Hematopoietic multipotent progenitor cell treated with erythropoietin and hydrocortisone succinate and interleukin-3 and kit ligand, for 8 days (in vitro differentiated cells): ENCODE measurements around the gene PCDH9.

Experiments
- DNase-seq: peaks from one replicate; pipeline ENCODE4 v3.0.0-alpha.2; 2015

PCDH9 gene

DNA sequence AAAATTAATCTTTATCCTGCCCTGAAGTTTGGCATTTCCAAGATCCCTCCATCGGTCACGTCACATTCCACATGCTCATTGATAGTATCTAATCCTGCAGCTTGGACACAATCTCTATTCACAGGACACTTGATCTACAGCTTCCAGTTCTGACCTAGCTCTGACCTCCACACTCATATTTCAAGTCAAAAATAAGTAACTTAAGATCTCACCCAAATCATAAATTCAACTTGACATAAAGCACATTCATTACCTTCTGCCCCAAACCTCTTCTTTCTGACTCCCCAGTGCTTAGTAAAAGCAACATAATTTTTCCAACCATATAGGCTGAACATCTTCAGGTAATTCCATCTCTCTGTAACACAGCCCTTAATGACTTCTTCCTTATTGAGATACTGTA is 880.2 kb downstream of the PCDH9 start:
- DNase-seq, result no peak

DNA sequence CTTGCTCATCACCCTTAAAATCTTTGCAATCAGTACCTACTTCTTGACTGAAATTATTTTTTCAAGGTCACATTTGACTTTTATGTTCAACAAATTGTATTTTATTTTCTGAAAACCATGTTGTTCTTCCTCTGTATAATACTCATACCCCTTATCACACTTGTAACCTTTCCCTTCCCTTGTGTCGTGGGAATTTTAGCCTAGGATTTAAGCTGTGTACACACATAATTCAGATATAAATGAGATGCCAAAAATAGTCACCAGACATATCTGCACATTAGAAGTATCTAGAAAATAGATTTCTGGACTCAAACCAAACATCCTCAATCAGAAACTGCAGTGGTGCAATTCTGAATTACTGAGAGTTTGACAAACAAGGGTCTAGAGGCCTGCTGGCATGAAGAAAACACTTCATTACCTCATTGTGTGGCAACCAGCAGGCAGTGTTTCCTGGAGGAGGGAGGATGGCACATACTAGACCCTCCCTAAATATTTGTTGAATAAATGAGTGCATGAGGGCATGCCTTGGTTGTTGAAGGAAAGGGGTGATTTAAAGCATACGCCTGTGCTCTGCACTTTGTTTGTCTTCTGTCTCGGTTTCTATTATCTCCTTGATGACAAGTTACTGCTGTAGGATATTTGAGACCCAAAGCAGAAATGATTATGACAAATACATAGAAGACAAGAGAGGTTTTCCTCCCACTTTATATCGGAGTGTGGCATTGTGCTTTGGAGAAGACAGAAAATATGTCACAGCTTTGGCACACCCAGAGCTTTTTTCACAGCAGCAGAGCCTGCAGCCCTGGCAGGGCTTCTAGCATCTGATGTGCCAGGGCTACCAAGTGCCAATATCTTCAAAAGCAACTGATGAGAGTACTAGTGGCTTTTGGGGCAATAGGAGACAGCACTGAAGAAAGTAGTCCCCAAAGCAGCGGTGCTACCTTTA is 881.1 kb downstream of the PCDH9 start:
- DNase-seq, result no peak

DNA sequence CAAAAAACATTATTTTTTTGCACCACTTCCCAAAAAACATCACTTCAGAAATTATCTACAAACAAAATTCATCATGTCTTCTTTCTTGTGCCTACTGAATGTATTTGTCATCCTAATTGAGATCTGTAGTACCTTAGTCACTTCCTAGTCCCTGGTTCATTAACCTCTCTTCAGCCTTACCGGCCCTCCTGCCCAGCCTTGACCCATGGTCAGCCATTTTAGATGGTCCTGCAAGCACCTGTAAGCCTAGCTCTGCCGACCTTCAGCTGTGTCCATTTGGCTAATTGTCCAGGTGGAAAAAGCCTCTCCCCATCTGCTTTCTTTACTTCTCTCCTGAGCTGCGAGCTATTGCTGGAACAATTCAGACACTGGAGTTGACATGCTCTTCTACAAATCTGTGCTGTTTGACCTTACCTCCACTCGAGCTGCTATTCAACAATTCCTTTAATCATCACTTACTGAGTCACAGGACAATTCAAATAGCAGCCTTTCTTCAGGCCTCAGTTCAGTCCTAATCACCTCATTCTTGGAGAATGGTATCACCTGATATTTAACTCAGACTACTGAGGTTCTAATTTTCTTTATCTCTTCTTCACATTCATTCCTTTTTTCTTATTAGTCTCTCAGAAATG is 882.5 kb downstream of the PCDH9 start:
- DNase-seq, result no peak

DNA sequence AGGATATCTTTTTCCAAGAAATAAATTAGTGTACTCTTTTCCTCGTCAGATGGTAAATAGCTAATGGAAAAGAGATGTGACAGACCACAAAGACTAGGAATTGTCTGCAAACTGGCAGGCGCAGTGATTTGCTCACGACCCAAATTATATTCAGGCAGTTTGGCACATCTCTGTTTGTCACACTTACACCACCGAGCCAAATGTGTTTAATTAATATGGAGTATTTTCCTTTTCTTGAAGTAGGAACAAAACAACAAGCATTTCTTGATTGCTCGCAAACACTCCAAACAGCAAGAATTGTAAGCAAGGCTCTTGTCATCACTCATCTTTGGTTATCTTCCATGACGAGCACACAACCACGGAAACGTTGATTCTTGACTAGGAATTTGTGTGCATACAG is 884.2 kb downstream of the PCDH9 start:
- DNase-seq, result no peak

DNA sequence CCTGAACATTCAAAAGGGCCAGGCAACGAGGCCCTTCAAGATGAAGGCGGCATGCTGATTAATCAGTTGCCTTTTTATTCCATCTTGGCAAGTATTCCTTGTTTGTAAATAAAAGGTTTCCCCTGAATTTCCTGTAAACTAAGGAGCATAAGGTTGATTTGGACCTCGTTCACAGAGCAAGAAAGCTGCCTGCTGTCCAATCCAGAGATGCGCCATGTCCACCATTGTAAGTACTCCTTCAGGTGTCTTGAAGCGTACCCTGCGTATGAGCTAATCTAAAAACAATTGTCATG is 884.7 kb downstream of the PCDH9 start:
- DNase-seq, result no peak

DNA sequence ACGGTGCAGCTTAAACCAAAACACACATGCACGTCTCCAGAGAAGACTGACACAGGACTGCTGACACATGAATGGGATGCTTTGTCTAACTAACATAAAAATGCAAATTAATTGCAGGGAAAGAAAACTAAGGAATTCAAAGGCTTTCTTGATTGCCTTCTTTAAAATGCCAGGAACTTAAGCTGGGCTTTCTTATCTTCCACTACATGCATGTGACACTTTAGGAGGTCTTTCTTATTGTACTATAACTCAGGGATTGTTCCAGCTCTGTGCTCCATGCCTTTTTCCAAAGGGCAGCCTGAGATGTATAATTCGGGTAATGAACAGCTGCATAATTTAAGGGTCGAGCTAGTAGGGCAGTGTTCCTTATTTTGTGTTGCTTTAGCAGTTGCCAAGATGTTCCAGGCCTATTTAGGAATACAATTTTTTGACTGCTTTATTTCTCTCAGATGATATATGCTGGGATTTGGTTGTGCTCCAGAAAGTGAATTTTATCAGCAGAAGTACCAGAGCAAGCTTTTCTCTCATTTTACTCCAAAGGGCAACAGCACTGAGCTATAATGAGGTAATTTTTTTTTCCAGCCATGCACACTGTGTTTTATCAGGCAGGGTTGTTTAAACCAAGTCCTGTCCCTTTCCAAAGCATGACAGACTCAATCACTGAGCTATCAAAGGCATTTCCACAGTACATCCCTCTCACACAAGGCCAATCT is 885.2 kb downstream of the PCDH9 start:
- no peak for DNase-seq

DNA sequence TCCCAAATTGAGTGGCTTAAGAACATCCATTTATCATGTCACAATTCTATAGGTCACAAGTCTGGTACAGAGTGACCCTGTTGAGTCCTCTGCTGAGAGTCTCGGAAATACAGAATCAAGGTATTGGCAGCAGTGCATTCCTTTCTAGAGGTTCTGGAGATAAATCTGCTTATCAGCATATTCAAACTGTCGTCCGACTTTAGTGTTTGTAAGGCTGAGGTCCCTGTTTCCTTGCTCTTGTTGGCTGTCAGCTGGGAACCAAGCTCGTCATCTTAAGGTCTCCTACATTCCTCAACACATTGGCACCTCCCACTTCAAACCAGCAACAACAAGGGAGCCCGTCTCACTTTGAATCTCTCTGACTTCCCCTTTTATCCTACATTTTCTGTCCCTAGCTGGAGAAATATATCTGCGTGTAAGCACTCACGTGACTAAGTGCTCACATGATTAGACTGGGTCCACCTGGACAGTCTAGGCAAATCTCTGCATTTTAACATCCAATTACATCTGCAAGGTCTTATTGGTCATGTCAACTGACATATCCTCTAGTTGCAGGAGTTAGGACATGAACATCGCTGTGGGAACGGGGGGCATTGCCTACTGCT is 886.8 kb downstream of the PCDH9 start:
- no peak for DNase-seq

DNA sequence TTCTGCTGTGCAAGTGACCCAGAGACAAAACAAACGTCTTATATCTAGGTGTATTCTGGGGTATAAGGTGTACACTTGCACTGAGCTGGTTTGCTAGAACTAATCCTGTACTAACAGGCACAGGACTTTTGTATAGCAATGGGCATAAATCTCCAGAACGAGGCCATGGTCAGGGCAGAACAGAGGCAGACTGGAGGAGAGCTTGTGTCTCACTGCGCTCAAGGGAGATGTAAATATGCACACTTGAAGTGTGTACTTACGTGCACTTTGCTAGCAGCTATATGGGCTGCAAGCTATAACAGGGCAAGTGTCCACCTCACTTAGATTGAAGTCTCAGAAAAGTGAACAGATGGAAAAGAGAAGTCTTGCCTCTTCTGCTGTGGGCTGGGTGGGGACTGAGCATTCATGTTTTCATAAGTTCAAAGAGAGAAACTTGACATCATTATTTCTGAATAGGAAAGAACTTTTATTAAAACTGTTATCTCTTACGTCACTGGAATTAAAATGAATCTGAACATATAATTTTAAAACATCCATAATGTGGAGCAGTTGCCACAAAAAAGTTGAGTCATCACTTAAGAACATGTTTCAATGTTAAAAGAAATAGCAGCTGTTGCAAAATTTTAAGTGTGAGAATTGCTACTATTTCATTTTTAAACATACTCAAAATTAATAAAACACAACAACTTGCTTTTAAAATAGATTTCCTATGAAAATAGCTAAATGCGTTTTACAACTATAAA is 888.3 kb downstream of the PCDH9 start:
- DNase-seq, result no peak

DNA sequence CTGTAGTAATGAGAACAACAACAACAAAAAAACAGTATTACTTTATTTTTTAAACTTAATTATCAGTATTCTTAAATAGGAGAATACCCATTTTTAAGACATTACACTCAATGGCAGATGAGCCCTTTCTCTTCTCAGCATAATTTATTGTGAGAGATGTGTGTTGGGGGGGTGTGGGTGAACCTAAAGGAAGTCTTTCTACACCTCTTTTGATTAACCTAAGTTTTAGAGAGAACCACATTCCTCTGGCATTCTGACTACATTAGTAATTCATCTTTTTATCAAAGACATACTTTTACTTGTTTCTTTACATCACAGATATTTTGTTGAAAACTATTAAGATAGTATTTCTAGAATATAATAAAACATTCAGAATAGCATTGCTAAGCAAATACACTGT is 890.9 kb downstream of the PCDH9 start:
- DNase-seq, result no peak

DNA sequence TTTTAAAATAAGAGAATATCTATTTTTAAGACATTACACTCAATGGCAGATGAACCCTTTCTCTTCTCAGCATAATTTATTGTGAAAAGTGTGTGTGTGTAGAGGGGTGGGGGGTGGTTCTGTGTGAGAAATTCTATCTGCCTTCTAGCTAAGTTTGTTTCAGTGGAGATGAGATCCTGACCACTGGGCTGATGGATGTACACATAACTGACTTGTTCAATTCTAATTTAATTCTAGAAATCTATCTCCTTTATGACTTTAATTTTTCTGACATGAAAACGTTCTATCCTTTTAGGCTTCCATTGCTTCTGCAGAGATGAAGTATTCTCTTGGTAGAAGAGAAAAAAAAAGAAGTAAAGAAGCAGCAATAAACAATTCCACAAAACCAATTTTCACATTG is 891.6 kb downstream of the PCDH9 start:
- DNase-seq, result no peak

DNA sequence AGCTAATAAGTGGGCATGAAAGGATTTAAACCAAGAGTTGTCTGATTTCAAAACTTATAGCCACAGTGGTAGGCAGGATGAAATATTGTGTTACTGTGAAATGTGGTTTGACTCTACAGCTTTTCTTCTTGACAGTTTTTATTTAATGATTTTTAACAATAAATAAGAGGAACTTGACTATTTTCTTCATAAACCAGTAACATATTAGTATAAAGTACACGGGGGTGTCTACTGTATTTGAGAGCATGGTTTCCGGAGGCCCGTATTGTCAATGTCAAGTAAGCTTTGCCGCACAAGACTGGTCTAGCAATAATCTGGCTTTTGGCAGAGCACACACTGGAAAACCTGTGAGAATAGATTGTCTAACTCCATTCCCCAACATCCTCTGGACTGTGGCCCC is 894.5 kb downstream of the PCDH9 start:
- DNase-seq, result no peak

DNA sequence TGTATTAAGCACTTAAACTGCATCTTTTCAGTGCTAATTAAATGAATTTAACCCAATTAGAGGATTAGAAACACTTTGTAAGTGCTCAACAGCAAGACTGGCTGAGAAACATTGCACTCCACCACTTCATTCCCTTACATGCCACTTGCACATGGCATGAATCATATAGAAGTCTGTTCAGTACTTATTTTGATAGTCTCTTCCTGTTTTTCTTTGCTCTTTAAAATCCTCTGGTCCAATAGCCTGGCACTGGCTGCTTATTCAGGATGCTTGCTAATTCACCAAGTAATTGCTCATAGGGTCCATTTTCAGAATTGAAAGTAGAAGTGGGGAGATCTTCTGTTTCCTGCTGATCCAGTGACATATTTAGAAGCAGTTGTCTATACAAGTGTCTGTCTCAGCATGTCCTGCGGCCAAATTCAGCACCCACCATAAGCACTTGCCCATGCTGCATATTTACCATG is 900.1 kb downstream of the PCDH9 start:
- no peak for DNase-seq

DNA sequence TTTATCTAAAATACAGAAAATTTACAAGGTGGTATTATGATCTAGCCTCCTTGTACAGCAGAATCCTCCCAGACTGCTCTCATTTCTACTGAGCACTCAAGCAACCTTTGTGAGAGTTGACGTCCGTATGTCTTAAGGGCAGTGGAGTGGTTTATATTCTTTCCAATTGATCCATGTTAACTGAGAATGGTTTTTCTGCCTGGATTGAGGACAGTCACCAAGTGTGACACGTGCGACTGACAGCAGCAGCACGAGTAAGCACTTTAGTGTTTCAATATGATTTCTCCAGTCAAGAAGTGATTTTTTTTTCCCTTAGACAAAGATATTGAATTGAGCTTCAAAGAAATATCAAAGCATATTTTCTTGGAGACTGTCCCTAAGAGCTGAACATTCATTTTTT is 901.7 kb downstream of the PCDH9 start:
- no peak for DNase-seq

DNA sequence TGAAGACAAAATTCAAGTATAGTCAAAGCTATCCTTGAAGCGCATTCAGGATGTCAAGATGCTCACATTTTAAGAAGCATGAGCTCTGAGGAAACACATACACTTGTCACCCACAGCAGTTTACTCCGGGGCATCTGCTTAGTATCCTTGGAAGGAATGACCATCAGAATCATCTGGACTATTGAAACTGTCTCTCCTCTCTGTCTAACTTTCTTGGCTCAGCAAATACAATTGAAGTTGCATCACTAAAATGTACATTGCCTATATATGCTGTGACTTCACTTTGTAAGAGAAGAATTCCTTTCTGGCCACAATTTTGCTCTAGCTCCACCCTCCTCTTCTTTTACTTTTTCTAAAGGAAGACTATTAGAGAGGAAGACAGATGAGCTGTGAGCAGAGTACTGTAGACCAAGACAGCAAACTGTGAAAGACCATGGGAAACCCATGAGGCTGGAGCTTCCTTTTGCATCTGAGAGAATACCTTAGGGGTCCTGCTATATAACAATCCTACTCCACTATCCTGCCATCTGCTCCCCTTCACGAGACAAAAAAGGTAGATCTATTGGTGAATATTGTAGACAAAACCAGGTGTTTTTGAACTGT is 906.3 kb downstream of the PCDH9 start:
- no peak for DNase-seq

DNA sequence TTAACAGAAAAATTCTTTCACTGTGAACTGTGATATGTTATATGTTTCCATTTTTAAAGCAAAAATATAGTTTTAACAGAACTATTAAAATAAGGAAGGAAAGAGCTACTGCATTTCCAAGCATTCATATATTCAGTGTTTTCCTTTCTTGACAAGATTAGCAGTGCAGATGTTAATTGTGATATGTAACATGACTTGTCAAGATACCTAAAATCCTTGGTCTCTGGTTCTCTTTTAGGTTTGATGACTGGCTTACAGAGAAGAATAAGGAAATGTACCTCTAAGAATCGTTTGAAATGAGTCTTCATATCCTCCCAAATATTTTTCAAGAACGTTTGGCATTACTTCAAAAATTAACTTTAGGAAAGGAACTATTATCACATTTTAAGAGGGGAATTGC is 907.2 kb downstream of the PCDH9 start:
- DNase-seq, result no peak

DNA sequence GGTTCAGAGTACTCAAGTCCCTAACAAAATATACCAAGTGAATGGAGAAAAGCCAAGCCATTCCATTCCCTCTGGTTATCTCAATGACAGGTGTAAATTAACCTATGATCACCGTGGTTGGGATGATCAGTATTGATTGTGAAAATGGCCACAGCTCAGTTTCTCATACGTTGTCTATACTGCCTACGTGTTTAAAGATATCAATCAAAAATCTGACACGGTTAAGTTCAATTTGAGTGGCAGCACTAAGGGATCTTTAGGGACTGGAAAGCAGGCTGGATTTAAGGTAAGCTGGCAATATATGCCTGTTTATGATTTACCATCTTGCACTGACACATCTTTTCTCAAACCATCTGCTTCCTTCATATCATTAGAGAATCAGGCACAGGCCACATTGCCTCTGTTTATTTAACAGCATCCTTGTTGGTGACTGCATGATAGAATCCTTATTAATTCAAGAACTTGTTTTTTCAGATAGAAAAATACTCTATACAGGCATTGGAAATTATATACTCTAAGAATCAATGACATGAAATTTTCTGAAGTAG is 907.9 kb downstream of the PCDH9 start:
- DNase-seq, result no peak

DNA sequence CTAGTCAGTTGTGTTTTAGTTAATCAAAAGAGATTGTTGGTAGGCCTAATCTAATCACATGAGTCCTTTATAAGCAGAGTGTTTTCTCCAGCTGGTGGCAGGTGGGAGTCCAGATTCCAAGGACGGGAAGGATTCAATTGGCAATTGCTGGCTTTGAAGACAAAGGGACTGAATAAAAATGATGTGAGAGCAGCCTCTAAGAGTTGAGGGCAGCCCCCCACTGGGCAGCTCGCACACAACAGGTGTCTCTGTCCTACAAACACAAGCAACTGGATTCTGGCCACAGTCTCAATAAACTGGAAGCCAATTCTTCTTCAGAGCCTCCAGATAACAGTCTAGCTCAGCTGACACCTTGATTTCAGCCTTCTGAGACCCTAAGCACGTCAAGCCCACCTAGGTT is 915.2 kb downstream of the PCDH9 start:
- no peak for DNase-seq

DNA sequence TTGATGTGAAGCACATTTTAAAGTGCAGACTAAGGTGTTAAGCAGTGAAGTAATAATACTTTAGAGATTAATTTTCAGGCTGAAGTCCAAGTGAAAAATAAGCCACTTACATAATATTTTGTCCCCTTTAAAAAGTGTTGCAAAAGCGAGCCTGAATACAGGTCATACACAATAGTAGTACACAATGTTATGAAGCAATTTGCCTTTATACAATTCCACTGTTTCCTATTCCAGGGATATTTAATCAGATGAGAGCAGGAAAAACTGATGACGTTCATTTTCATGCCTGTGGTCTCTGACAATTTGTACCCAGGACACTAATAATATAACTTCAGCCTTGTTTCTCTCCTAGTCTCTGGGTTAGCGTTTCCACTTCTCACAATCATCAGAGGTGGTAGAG is 916.7 kb downstream of the PCDH9 start:
- DNase-seq, result no peak

DNA sequence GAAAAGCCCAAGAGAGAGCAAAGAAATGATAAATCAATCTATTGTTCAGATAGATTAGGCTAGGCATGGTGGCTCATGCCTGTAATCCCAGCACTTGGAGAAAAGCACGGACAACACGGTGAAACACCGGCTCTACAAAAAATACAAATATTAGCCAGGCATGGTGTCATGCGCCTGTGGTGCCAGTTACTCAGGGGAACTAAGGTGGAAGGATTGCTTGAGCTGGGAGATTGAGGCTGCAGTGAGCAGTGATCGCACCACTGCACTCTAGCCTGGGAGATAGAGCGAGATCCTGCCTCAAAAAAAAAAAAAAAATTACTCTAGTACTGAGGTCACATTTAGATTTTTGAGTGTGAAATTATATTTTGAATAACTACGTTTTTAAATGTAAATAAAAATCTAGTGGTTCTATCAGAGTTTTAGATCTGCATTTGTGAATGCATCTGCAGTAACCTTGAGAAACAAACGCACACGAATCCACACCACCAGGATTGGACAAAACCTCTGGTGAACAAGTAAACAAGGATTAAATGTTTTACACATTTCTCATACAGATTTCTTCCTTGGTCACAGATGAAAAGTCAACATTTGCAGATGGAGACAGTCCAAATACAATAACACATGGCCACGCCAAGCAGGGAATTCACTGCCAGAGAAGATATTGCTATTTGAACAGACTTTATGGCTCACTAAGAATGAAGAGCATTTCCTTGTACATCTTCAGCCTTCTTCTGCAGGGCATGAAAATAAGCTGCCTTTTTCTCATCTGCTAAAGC is 917.6 kb downstream of the PCDH9 start:
- DNase-seq, result no peak

DNA sequence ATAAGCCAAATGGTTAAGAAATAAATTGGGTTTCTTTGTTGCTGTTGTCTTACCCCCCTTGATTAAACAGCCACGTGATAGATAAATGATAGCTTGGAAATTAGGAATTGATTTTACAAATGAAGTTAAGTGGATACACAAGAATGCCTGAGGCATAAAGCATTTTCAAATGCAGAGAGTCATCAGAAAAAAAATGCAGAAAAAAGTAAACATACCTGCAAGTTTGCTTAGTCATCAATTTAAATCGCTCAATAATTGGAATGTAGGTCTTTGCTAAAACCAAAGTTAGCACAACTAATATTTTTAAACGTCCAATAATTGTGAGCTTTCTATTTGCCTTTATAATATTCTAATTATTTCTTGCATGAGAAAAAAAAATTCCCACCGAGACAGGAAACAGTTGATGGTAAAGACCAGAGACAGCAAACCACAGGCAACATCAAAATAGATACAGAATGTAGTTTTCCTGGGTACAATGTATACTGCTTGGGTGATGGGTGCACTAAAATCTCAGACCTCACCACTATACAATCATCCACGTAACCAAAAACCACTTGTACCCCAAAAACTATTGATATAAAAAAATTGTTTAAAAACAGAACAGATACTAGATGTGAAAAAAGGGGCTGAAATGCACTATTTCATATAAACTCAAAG is 924.0 kb downstream of the PCDH9 start:
- DNase-seq, result no peak

DNA sequence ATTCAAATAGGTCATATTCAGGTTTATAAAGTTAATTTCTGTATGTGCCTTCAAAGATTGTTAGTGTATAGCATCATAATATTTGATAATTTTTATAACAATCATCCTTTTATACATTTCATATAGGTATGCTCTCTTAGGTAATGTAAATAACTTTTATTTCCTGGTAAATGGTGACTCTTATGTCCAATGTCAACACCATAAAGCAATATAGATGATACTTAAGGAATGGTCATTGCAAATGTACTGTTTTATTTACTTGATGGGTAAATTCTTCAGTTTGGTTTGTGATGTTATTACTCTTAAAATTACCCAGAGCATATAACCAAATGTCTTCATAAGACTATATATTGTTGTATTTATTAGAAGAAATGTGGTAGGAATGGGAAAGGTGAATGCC is 928.7 kb downstream of the PCDH9 start:
- no peak for DNase-seq
